Left ventricle myocardium inferior (tissue), 1 donor: Measurements from ENCODE around the gene DLG2. TPM values are rescaled to one million over a fixed set of nuclear protein-coding genes. Genes with fewer than 3 reads are reported as not detected.

Experiments
- DNase-seq: peaks from one replicate; pipeline ENCODE4 v3.0.0-alpha.2; 2020
- H3K27ac ChIP-seq: fragments of 200-600 bp; replicated peaks from 2 replicates; pipeline ENCODE4 v1.8.0; 2021
- H3K27me3 ChIP-seq: fragments of 200-600 bp; 2 replicates; pipeline ENCODE4 v1.8.0; 2021; ENCODE audit warnings: low read depth
- H3K36me3 ChIP-seq: fragments of 200-600 bp; 2 replicates; pipeline ENCODE4 v1.8.0; 2021
- H3K4me1 ChIP-seq: fragments of 200-600 bp; 2 replicates; pipeline ENCODE4 v1.8.0; 2021
- H3K4me3 ChIP-seq: fragments of 200-600 bp; 2 replicates; pipeline ENCODE4 v1.8.0; 2021; ENCODE audit warnings: mild to moderate bottlenecking, moderate library complexity
- H3K9me3 ChIP-seq: fragments of 200-600 bp; replicated peaks from 2 replicates; pipeline ENCODE4 v1.8.0; 2021
- CTCF ChIP-seq: fragments of 200-600 bp; IDR thresholded peaks from 2 replicates; pipeline ENCODE4 v1.8.0; 2021; ENCODE audit warnings: antibody characterized with exemption, mild to moderate bottlenecking, borderline replicate concordance
- intact Hi-C: fragments of 100-400 bp; cut with micrococcal nuclease; formaldehyde crosslinking; loops from one replicate; pipeline ENCODE4 v1.11.0; 2022
- total RNA-seq: library from RNA; stranded (reverse); fragmentation: NEBNext Ultra II Directional; extraction: Animal tissue kit (Norgen Biotek cat#: 25700); gene quantifications from one replicate; pipeline ENCODE4 v1.2.1, GENCODE V29; 2021
- donor health status: DM: no; HTN: yes; CAD: no; lungs with severe emphysema.

DLG2 gene
- total RNA-seq, 1 donor from 2014 or later, result 6.5 TPM

- TF ChIP-seq CTCF, result no peak
- Histone ChIP-seq H3K36me3 (no peaks in the 10 kb centered on the region), H3K4me1 (no peaks in the 10 kb centered on the region), H3K27ac (no peak overlapping the region), H3K27me3 (no peaks in the 10 kb centered on the region), H3K4me3 (no peak overlapping the region), H3K9me3 (no peaks in the 10 kb centered on the region)
- DNase-seq, result no peak
- intact Hi-C loops, result no loop called here
These were observed 2162.8 kb downstream of the DLG2 start for GRCh38 chr11:83464160-83464944.

GRCh38 chr11:83459798-83460197 is 2167.3 kb downstream of the DLG2 start:
- no peak for TF ChIP-seq CTCF
- H3K9me3 ChIP-seq, result no peaks in the 10 kb centered on the region
- H3K27ac ChIP-seq, result no peak overlapping the region
- no peaks in the 10 kb centered on the region for H3K4me1 ChIP-seq
- intact Hi-C loops, result no loop called here
- no peaks in the 10 kb centered on the region for H3K27me3 ChIP-seq
- no peaks in the 10 kb centered on the region for H3K36me3 ChIP-seq
- DNase-seq, result no peak
- H3K4me3 ChIP-seq, result no peak overlapping the region

GRCh38 chr11:83456566-83456965 is 2170.6 kb downstream of the DLG2 start:
- Histone ChIP-seq H3K27me3 (no peaks in the 10 kb centered on the region), H3K4me3 (no peak overlapping the region), H3K36me3 (no peaks in the 10 kb centered on the region), H3K4me1 (no peaks in the 10 kb centered on the region), H3K9me3 (no peaks in the 10 kb centered on the region), H3K27ac (no peak overlapping the region)
- no peak for TF ChIP-seq CTCF
- intact Hi-C loops, result no loop called here
- DNase-seq, result no peak

- Histone ChIP-seq H3K27ac (no peak overlapping the region), H3K4me1 (no peaks in the 10 kb centered on the region), H3K4me3 (no peak overlapping the region), H3K27me3 (no peaks in the 10 kb centered on the region), H3K36me3 (no peaks in the 10 kb centered on the region), H3K9me3 (no peaks in the 10 kb centered on the region)
- TF ChIP-seq CTCF, result no peak
- intact Hi-C loops, result no loop called here
- no peak for DNase-seq
These were observed 2171.1 kb downstream of the DLG2 start for GRCh38 chr11:83456075-83456474.

GRCh38 chr11:83455356-83455755 is 2171.8 kb downstream of the DLG2 start:
- no peak for TF ChIP-seq CTCF
- intact Hi-C loops, result no loop called here
- H3K27ac ChIP-seq, result no peak overlapping the region
- no peak overlapping the region for H3K4me3 ChIP-seq
- H3K9me3 ChIP-seq, result no peaks in the 10 kb centered on the region
- H3K4me1 ChIP-seq, result no peaks in the 10 kb centered on the region
- H3K27me3 ChIP-seq, result no peaks in the 10 kb centered on the region
- no peak for DNase-seq
- H3K36me3 ChIP-seq, result no peaks in the 10 kb centered on the region
